ENCODE results near the gene SMAD6. TPM values are rescaled to one million over a fixed set of nuclear protein-coding genes. Genes with fewer than 3 reads are reported as not detected.

SMAD6 gene
- total and polyA plus RNA-seq, 9 of the 15 experiments (the other 6 are each of a cell fraction or from before 2014, with no cell fraction given): 0.10 to 15.5 (median 3.7) TPM

- no peaks in the 10 kb centered on the region for H3K27me3 ChIP-seq (ENCODE audit: control insufficient read depth in 2 of 2, insufficient read depth in 2 of 2, low read length in 2 of 2)
- FAIRE-seq (no peak), ATAC-seq (no peak), DNase-seq (ENCODE audit: extremely low read depth in 1 of 4, low spot score in 3 of 4) (no peak)
- ChIA-PET CTCF (ENCODE audit: low intra/inter-chr PET ratio) (no interaction called here), POLR2A (no interaction called here)
- H3K4me1 ChIP-seq (replicated peaks in 1 of 2; ENCODE audit: control insufficient read depth in 2 of 2, insufficient read depth in 2 of 2, low read length in 2 of 2): no peaks in the 10 kb centered on the region
- H3K9me1 ChIP-seq (ENCODE audit: control insufficient read depth, insufficient read depth, low read length): no peaks in the 10 kb centered on the region
- TF ChIP-seq RBM25 (IDR thresholded peaks at IDR 0.05; ENCODE audit: low read depth, low read length, severe bottlenecking): peak; percentile 50
- TF ChIP-seq, protein P1, sequence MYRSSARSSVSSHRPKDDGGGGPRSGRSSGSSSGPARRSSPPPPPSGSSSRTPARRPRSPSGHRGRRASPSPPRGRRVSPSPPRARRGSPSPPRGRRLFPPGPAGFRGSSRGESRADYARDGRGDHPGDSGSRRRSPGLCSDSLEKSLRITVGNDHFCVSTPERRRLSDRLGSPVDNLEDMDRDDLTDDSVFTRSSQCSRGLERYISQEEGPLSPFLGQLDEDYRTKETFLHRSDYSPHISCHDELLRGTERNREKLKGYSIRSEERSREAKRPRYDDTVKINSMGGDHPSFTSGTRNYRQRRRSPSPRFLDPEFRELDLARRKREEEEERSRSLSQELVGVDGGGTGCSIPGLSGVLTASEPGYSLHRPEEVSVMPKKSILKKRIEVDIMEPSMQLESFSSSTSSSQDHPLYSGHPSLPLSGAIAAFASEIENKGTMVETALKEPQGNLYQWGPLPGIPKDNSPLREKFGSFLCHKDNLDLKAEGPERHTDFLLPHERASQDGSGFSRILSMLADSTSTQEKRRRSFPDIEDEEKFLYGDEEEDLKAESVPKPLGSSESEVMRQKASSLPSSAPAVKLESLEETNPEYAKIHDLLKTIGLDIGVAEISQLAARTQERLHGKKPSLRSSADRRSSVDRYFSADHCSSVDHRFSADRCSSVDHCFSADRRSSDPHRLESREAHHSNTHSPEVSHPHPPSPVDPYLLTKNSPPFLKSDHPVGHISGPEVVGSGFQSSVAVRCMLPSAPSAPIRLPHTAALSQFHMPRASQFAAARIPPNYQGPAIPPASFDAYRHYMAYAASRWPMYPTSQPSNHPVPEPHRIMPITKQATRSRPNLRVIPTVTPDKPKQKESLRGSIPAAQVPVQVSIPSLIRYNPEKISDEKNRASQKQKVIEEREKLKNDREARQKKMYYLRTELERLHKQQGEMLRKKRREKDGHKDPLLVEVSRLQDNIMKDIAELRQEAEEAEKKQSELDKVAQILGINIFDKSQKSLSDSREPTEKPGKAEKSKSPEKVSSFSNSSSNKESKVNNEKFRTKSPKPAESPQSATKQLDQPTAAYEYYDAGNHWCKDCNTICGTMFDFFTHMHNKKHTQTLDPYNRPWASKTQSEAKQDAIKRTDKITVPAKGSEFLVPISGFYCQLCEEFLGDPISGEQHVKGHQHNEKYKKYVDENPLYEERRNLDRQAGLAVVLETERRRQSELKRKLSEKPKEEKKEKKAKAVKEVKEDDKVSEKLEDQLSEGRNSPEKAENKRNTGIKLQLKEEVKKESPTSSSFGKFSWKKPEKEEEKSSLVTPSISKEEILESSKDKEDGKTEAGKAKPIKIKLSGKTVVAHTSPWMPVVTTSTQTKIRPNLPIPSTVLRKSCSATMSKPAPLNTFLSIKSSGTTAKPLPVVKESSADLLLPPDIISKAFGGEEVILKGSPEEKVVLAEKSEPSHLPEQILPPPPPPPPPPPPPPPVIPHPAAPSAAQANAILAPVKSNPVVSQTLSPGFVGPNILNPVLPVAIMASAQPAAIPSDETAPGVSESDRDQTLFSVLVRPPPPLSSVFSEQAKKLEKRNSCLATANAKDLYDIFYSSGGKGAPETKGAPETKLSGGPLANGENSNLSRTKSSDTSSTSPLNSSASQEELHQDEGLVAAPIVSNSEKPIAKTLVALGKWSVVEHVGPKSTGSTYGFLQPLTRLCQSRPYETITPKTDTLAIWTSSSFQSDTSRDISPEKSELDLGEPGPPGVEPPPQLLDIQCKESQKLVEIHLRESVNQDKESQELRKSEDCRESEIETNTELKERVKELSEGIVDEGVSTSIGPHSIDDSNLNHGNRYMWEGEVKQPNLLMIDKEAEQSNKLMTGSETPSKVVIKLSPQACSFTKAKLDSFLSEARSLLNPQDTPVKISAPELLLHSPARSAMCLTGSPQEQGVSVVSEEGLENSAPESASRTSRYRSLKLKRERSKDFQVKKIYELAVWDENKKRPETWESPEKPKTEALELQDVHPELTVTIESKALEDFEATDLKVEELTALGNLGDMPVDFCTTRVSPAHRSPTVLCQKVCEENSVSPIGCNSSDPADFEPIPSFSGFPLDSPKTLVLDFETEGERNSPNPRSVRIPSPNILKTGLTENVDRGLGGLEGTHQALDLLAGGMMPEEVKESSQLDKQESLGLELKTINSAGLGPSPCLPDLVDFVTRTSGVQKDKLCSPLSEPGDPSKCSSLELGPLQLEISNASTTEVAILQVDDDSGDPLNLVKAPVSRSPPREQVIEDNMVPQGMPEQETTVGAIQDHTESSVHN (IDR thresholded peaks at IDR 0.05; ENCODE audit: borderline replicate concordance in 1 of 2, low read depth in 1 of 2): no peak
- peak; percentile 72 for TF ChIP-seq ZFP36 (IDR thresholded peaks at IDR 0.05; ENCODE audit: low read depth, low read length, partially characterized antibody)
- TF ChIP-seq BCOR (IDR thresholded peaks at IDR 0.05): peak; percentile 66
- no peaks in the 10 kb centered on the region for H3K79me2 ChIP-seq (ENCODE audit: control insufficient read depth, insufficient read depth, low read length)
- no peak overlapping the region for H3K27ac ChIP-seq (ENCODE audit: extremely low read depth, low read depth, low read length)
- no peak overlapping the region for H3K4me2 ChIP-seq (ENCODE audit: insufficient read depth, low read length)
- no TSS peak for BruUV-seq (replicated peaks)
- in situ Hi-C loops (cut with MboI): no loop called here
- H2AFZ ChIP-seq (ENCODE audit: low read depth, low read length): no peak overlapping the region
- H3K36me3 ChIP-seq (ENCODE audit: control insufficient read depth, insufficient read depth, low read length): no peaks in the 10 kb centered on the region; the same call in 2 of the 3 replicates
- H3K9me3 ChIP-seq (replicated peaks; ENCODE audit: control insufficient read depth, insufficient read depth, low read depth, low read length): no peaks in the 10 kb centered on the region
- H3K4me3 ChIP-seq: no peak overlapping the region
- 43% methylated on average over 1 of the region's 1 CpG for WGBS (ENCODE audit: insufficient coverage, low coverage, missing lambda C conversion rate)
- intact Hi-C loops (cut with micrococcal nuclease): no loop called here
- no peak overlapping the region for H3K9ac ChIP-seq (ENCODE audit: insufficient read depth in 1 of 2, low read depth in 2 of 2, low read length in 2 of 2)
- H4K20me1 ChIP-seq (replicated peaks; ENCODE audit: control insufficient read depth, insufficient read depth, low read length): no peaks in the 10 kb centered on the region
These were observed 85.4 kb downstream of the SMAD6 start for GRCh38 chr15:66787489-66787871.

All from K562 (cell line).